B cell (primary cell): Measurements from ENCODE around the gene CIAPIN1. TPM values are rescaled to one million over a fixed set of nuclear protein-coding genes. Genes with fewer than 3 reads are reported as not detected.

Experiments used
- ATAC-seq: fragments of 200-7000 bp; cut with Tn5 transposase; one replicate; pipeline ENCODE4 v1.10.0; 2021; ENCODE audit warnings: low read depth, mild to moderate bottlenecking, moderate number of reproducible peaks, moderate library complexity
- CTCF ChIA-PET: fragments of 350-600 bp; sonication (Branson Sonifier 250); formaldehyde crosslinking; loops from one replicate; lab custom pipeline; 2021; ENCODE audit warnings: antibody characterized with exemption, inconsistent platforms; lab: Charles Lee
- POLR2A ChIA-PET: fragments of 350-600 bp; sonication (Branson Sonifier 250); formaldehyde crosslinking; loops from one replicate; lab custom pipeline; 2021; ENCODE audit warnings: antibody characterized with exemption; lab: Charles Lee
- DNase-seq: peaks from one replicate; pipeline ENCODE4 v3.0.0; 2013
- H2AFZ ChIP-seq: 2 replicates; pipeline ENCODE4 v1.6.1; 2012; ENCODE audit warnings: mild to moderate bottlenecking, low read depth, low read length; ENCODE audit not compliant: insufficient read depth, poor library complexity, severe bottlenecking
- H3K27ac ChIP-seq, 2 donors: 1 replicate in 1 of 2; 2 replicates in 1 of 2; pipeline ENCODE4 v1.5.1; 2012 to 2013; ENCODE audit warnings: low read length in 2 of 2, mild to moderate bottlenecking in 2 of 2, moderate library complexity in 1 of 2
- H3K27me3 ChIP-seq, 4 experiments: fragments of 200-600 bp in 1 of 4; sonication (generic) in 1 of 4; replicated peaks in 1 of 4; 1 replicate in 2 of 4; 2 replicates in 2 of 4; pipeline versions ENCODE4 v1.6.1 to v1.7.0; 2013 to 2016; ENCODE audit warnings: low read length in 3 of 4, mild to moderate bottlenecking in 2 of 4, mixed read lengths in 1 of 4, moderate library complexity in 1 of 4; ENCODE audit not compliant: insufficient read depth in 4 of 4, control insufficient read depth in 3 of 4; ENCODE audit errors: control extremely low read depth in 1 of 4
- H3K36me3 ChIP-seq, 2 experiments: replicated peaks in 1 of 2; 1 replicate in 1 of 2; 2 replicates in 1 of 2; pipeline versions ENCODE4 v1.6.1 to v1.7.1; 2013; ENCODE audit warnings: low read length in 1 of 2; ENCODE audit not compliant: insufficient read depth in 2 of 2, control insufficient read depth in 1 of 2; ENCODE audit errors: control extremely low read depth in 1 of 2, extremely low read depth in 1 of 2
- H3K4me1 ChIP-seq, 2 donors: fragments of 200-600 bp in 1 of 2; sonication (generic) in 1 of 2; 1 replicate in 1 of 2; 2 replicates in 1 of 2; pipeline versions ENCODE4 v1.5.1 to v1.6.1; 2013 to 2017; ENCODE audit warnings: low read length in 2 of 2; ENCODE audit not compliant: control insufficient read depth in 2 of 2, insufficient read depth in 2 of 2
- H3K4me2 ChIP-seq: replicated peaks from 2 replicates; pipeline ENCODE3; 2012; ENCODE audit warnings: mild to moderate bottlenecking, low read depth, low read length; ENCODE audit not compliant: poor library complexity, severe bottlenecking
- H3K4me3 ChIP-seq, 5 experiments: fragments of 200-600 bp in 1 of 5; sonication (generic) in 1 of 5; 1 replicate in 3 of 5; 2 replicates in 2 of 5; pipeline versions ENCODE4 v1.5.1 to v1.7.0; 2011 to 2016; ENCODE audit warnings: low read length in 4 of 5, mild to moderate bottlenecking in 4 of 5, low read depth in 2 of 5, control low read depth in 1 of 5, moderate library complexity in 1 of 5; ENCODE audit not compliant: insufficient read depth in 1 of 5; ENCODE audit errors: control extremely low read depth in 1 of 5, extremely low read depth in 1 of 5
- H3K79me2 ChIP-seq: fragments of 200-600 bp; sonication (generic); one replicate; pipeline ENCODE4 v1.6.0; 2016; ENCODE audit warnings: low read length; ENCODE audit not compliant: control insufficient read depth, insufficient read depth
- H3K9ac ChIP-seq: fragments of 200-600 bp; sonication (generic); 2 replicates; pipeline ENCODE4 v1.6.1; 2017; ENCODE audit warnings: mild to moderate bottlenecking, low read length, moderate library complexity
- H3K9me3 ChIP-seq, 3 donors: one replicate each; pipeline versions ENCODE4 v1.6.1 to v1.7.1; 2013; ENCODE audit warnings: low read length in 2 of 3; ENCODE audit not compliant: control insufficient read depth in 2 of 3, insufficient read depth in 1 of 3; ENCODE audit errors: control extremely low read depth in 1 of 3
- H4K20me1 ChIP-seq: 2 replicates; pipeline ENCODE4 v1.6.0; 2012; ENCODE audit warnings: mild to moderate bottlenecking, low read length; ENCODE audit not compliant: insufficient read depth, control insufficient read depth, poor library complexity, severe bottlenecking
- H3K27ac Mint-ChIP-seq: one replicate; pipeline ENCODE4 v1.8.0; 2021; ENCODE audit warnings: mixed read lengths
- H3K27me3 Mint-ChIP-seq: one replicate; pipeline ENCODE4 v1.8.0; 2021; ENCODE audit warnings: mixed read lengths
- H3K4me1 Mint-ChIP-seq: one replicate; pipeline ENCODE4 v1.8.0; 2021; ENCODE audit warnings: mixed read lengths
- H3K4me3 Mint-ChIP-seq: one replicate; pipeline ENCODE4 v1.8.0; 2021; ENCODE audit warnings: mixed read lengths
- H3K9me3 Mint-ChIP-seq: one replicate; pipeline ENCODE4 v1.8.0; 2022; ENCODE audit warnings: mixed read lengths; ENCODE audit not compliant: insufficient read depth
- EZH2 ChIP-seq: IDR thresholded peaks from 2 replicates; pipeline ENCODE4 v1.6.1; 2012; ENCODE audit warnings: borderline replicate concordance, low read depth, mild to moderate bottlenecking, moderate library complexity, low read length; ENCODE audit not compliant: insufficient read depth, poor library complexity, severe bottlenecking
- WGBS: methylation state at CpG from one replicate; pipeline ENCODE4 v1.1.5; 2013; ENCODE audit warnings: missing lambda C conversion rate; ENCODE audit not compliant: insufficient coverage; 5-methylcytosine and 5-hydroxymethylcytosine counted together
- intact Hi-C: fragments of 100-400 bp; cut with micrococcal nuclease; formaldehyde crosslinking; loops from one replicate; pipeline ENCODE4 v1.10.0; 2022
- polyA plus RNA-seq: library from polyadenylated mRNA; depleted of rRNA; stranded (reverse); fragments of >200 nt; gene quantifications from 2 replicates; pipeline ENCODE4 v1.2.3, GENCODE V29; 2012
- total RNA-seq, 2 donors: library from RNA; stranded (reverse); fragments of 120-200 nt in 1 of 2; gene quantifications; 1 replicate in 1 of 2; 2 replicates in 1 of 2; pipeline versions ENCODE4 v1.2.3 to v1.2.4, GENCODE V29; 2013 to 2022
- TF ChIP-seq, protein P1 (sequence below): fragments of 200-600 bp; IDR thresholded peaks from one replicate; pipeline ENCODE4 v1.8.0; 2022; ENCODE audit warnings: antibody characterized with exemption, mild to moderate bottlenecking

The CIAPIN1 gene
- total and polyA plus RNA-seq, 2 donors (not counting 1 experiment from before 2014, with no cell fraction given): 22.0 to 45.7 TPM

DNA sequence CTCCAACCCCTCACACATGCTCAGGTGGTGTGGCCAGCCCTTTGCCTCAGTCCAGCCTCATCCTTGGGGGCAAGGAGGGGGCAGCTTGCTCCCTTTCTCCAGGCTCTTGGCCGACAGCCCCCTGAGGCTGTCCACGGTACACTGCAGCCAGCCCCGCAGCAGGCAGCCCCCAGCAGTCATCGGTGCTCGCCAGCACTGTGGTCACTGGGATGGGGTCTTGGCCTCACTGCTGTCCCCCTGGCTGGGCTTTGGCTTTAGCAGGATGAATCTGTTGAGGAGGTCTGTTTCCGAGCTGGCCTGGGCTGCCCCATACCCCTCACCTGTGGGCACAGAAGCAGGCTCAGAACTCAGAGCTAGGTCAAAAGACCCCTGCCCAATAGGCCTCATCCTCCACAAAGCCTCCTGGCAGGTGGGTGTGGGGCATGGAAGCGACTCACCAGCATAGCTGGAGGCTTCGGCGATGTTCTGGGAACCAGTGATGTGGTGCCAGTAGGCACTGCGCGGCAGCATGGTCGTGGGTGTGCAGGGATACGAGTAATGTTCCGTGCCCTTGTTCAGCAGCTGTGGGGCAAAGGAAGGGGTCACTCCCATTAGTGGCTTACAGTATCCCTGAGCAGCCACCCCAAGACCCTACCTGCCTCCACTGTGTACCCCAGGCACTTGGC, 26.1 kb upstream of the CIAPIN1 start:
- Mint-ChIP-seq H3K27ac (no peak overlapping the region), H3K9me3 (no peaks in the 10 kb centered on the region), H3K27me3 (no peaks in the 10 kb centered on the region), H3K4me3 (no peak overlapping the region), H3K4me1 (peaks cover 19% of the 10 kb centered on the region)
- Histone ChIP-seq H3K9me3 (no peaks in the 10 kb centered on the region), H2AFZ (no peak overlapping the region), H3K27ac (no peak overlapping the region), H3K4me2 (no peak overlapping the region), H3K79me2 (no peaks in the 10 kb centered on the region), H3K9ac (no peak overlapping the region), H3K27me3 (peaks cover 0 to 4% (median 0%) of the 10 kb centered on the region in 4 experiments), H3K4me1 (peaks cover 16 to 30% of the 10 kb centered on the region in 2 donors), H3K36me3 (peaks cover 7 to 42% of the 10 kb centered on the region in 2 experiments), H4K20me1 (no peaks in the 10 kb centered on the region), H3K4me3 (no peak overlapping the region)
- ATAC-seq (no peak), DNase-seq (no peak)
- WGBS: 95% methylated on average over 13 of the region's 14 CpGs
- POLR2A ChIA-PET: interaction anchor here (0.6 kb wide), 1 partner anchor 725 kb away, joined by 11 read pairs; no protein-coding TSS in a partner anchor
- CTCF ChIA-PET: interaction anchor here (1.0 to 2.2 kb wide), 2 partner anchors 13 to 103 kb away, joined by 4 to 5 read pairs; partner anchors contain the start of gene DOK4
- intact Hi-C loops: no loop called here
- no peak for TF ChIP-seq EZH2
- TF ChIP-seq, protein P1, sequence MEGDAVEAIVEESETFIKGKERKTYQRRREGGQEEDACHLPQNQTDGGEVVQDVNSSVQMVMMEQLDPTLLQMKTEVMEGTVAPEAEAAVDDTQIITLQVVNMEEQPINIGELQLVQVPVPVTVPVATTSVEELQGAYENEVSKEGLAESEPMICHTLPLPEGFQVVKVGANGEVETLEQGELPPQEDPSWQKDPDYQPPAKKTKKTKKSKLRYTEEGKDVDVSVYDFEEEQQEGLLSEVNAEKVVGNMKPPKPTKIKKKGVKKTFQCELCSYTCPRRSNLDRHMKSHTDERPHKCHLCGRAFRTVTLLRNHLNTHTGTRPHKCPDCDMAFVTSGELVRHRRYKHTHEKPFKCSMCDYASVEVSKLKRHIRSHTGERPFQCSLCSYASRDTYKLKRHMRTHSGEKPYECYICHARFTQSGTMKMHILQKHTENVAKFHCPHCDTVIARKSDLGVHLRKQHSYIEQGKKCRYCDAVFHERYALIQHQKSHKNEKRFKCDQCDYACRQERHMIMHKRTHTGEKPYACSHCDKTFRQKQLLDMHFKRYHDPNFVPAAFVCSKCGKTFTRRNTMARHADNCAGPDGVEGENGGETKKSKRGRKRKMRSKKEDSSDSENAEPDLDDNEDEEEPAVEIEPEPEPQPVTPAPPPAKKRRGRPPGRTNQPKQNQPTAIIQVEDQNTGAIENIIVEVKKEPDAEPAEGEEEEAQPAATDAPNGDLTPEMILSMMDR: no peak

DNA sequence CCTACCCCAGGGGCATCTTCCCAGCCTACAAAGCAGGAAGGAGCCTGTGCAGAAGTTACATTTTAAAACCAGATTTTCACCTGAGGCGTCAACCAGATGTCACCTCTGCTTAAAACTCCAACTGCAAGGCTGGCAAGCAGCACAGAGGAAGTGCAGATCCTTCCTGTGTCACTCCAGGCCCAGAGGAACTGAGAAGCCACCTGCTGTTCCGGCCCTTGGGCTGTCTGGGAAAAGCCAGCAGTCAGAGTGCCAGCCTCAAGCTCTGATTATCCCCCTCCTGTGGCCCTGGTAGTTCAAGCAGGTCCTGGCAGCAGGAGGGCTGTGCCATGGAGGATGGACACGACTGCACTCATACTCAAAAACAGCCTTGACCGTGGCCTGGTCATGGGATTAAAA, 25.5 kb upstream of the CIAPIN1 start:
- POLR2A ChIA-PET: no interaction called here
- peaks cover 10 to 23% of the 10 kb centered on the region in 2 donors for H3K4me1 ChIP-seq
- no peak overlapping the region for H3K9ac ChIP-seq
- no peaks in the 10 kb centered on the region for H3K9me3 ChIP-seq
- no peak for TF ChIP-seq EZH2
- TF ChIP-seq, protein P1: no peak
- H2AFZ ChIP-seq: no peak overlapping the region
- no peak overlapping the region for H3K27ac ChIP-seq
- H3K4me2 ChIP-seq: no peak overlapping the region
- peaks cover 7 to 48% of the 10 kb centered on the region in 2 experiments for H3K36me3 ChIP-seq
- H4K20me1 ChIP-seq: no peaks in the 10 kb centered on the region
- no peaks in the 10 kb centered on the region for H3K9me3 Mint-ChIP-seq
- H3K27me3 Mint-ChIP-seq: no peaks in the 10 kb centered on the region
- 26% methylated on average over 2 of the region's 4 CpGs for WGBS
- ATAC-seq: no peak
- intact Hi-C loops: no loop called here
- no peak for DNase-seq
- H3K4me3 Mint-ChIP-seq: no peak overlapping the region
- no peak overlapping the region for H3K4me3 ChIP-seq
- no peak overlapping the region for H3K27ac Mint-ChIP-seq
- H3K4me1 Mint-ChIP-seq: peaks cover 16% of the 10 kb centered on the region
- CTCF ChIA-PET: interaction anchor here (0.7 kb wide), 1 partner anchor 48 kb away, joined by 3 read pairs; no protein-coding TSS in a partner anchor
- H3K27me3 ChIP-seq: peaks cover 0 to 4% (median 0%) of the 10 kb centered on the region in 4 experiments
- no peaks in the 10 kb centered on the region for H3K79me2 ChIP-seq
